ENCODE data around the gene LIN7A.

Gene LIN7A, protein sequence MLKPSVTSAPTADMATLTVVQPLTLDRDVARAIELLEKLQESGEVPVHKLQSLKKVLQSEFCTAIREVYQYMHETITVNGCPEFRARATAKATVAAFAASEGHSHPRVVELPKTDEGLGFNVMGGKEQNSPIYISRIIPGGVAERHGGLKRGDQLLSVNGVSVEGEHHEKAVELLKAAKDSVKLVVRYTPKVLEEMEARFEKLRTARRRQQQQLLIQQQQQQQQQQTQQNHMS

DNA sequence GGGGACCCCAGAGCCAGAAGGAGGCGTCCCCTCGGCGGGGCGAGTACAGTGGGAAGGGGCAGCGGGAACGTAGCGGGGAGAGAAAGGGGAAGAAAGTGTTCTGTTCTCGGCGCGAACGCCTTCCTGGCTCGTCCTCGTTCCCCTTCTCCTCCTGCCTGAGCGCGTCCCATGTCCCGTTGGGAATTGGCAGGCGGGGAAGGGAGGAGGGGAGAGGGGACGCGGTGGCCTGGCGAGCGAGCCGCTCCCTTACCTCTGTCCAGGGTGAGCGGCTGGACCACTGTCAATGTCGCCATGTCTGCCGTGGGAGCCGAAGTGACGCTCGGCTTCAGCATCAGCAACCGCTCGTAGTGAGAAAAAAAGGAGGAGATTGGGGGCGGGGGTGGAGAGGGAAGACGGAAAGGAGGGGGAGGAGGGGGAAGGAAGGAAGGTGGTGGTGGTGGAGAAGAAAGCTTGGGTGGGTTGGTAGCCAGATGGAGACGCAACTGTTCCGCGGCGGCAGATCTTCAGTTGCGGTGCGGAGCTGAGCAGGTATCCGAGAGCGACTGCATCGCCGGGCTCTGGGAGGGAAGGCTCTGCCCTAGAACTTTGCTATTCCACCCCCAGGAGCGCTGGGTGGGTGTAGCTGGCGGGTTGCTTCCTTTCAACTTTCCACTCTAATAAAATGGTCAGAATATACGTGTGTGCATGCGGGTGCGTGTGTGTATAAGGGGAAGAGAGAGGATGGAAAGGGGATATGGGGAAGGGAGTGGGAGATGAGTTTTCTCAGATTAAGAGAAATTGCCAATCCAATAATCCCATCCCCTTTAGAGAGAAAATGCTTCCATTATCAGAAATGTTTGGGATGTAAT, at the start of gene LIN7A:
LIN7A (minus strand) TSS at position 544 of the 848 bp plus-strand sequence; CDS start at position 332, 212 bp downstream.
- DNase-seq (ENCODE audit: low read depth): peak; percentile 16

DNA sequence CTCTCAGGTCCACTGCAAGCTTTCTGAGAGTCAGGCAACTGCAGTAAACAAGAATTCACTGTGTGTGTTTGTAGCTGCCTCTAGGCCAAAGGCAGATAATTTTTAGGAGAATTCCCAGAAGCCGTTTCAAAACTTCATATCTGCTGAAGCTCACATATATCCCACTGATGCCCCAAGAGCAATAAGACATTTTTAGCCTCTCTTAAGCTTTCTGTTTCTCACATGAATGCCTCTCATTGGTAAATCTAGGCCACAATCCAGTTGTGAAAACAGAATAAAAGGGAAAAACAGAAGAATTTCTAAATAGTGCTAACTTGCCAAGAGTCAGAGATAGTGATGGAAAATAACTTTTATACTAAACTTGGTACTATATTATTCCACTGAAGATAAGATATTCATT, 48.5 kb upstream of the LIN7A start:
- DNase-seq (ENCODE audit: low read depth): no peak

DNA sequence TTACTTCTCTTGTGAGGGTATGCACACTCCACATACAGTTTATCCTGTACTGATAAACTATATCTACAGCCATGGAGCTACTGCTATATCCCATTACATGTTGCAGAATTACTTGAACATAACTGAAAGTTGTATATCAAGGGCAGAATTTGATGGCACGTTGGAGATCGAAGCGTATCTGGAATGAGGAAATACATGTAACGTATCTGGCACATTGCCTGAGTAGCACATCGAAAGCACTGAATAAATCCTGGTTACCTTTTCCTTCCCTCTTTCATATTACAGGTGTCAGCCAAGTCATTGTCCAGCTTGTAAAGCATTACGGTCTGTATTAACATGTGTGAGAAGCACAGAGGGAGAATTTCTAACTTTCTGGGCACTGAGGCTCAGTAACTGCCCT, 42.1 kb upstream of the LIN7A start:
- no peak for DNase-seq (ENCODE audit: low read depth)

DNA sequence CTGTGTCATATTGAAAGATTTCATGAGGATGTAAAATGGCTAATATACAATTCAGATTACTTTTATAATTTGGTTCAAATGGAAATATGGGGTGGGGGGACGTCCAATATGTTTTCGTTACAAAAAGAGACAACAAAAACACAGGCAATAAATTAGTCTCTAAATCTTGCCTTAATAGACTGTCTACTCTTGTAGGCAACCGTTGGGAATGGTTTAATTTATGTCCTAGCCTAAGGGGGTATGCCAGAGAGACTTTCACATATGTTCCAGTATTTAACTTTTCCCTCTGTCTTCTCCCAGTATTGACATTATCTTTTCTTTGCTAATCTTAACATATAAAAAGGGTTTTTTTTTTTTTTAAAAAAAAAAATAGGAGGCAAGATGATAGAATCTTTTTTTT, 41.5 kb upstream of the LIN7A start:
- no peak for DNase-seq (ENCODE audit: low read depth)

DNA sequence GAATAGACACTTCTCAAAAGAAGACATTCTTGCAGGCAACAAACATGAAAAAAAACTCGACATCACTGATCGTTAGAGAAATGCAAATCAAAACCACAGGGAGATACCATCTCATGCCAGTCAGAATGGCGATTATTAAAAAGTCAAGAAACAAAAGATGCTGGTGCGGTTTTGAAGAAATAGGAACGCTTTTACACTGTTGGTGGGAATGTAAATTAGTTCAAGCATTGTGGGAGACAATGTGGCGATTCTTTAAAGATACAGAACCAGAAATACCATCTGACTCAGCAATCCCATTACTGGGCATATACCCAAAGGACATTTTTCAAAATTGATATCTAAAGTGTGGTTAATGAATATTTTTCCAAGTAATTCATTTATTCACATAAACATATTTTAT, 39.6 kb upstream of the LIN7A start:
- no peak for DNase-seq (ENCODE audit: low read depth)

DNA sequence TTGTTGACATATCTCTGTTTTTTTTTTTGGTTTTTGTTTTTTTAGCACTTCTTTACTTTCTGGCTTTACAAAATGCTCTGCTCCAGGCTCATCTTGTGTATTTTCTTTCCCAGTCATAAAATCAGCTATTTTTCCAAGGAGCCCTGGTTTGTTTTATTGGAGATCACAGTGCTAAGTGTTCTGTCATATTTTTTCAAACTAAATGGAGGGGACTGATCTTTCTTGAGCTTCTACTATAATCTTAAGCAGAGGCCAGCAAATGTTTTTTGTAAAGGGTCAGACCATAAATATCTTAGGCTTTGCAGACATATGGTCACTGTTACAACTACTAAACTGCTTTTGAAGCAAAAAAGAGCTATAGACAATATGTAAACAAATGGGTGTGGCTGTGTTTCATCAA, 30.6 kb upstream of the LIN7A start:
- no peak for DNase-seq (ENCODE audit: low read depth)

DNA sequence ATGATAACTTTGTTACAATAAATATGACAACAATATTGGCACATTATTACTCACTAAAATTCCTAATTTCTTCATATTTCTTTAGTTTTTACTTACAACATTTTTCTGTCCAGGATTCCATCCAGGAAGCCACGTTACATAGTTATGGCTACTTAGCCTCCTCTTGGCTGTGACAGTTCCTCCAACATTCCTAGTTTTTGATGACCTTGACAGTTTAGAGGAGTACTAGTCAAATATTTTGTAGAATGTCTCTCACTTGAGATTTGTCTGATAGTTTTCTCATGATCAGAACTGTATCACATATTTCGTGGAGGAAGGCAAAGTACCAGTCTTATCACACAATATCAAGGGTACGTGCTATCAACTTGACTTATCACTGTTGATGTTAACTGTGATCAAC, 29.8 kb upstream of the LIN7A start:
- no peak for DNase-seq (ENCODE audit: low read depth)

DNA sequence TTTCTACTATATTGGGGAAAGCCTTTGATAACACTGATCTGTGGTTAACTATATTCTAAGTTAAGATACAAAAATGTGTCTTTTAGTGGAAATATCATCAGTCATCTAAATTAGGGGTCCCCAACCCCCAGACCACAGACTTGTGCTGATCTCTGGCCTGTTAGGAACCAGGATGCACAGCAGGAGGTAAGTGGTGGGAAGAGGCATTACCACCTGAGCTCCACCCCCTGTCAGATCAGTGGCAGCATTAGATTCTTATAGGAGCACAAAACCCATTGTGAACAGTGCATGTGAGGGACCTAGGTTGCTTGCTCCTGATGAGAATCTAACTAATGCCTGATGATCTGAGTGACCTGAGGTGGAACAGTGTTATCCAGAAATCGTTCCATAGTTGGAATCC, 28.3 kb upstream of the LIN7A start:
- DNase-seq (ENCODE audit: low read depth): no peak

DNA sequence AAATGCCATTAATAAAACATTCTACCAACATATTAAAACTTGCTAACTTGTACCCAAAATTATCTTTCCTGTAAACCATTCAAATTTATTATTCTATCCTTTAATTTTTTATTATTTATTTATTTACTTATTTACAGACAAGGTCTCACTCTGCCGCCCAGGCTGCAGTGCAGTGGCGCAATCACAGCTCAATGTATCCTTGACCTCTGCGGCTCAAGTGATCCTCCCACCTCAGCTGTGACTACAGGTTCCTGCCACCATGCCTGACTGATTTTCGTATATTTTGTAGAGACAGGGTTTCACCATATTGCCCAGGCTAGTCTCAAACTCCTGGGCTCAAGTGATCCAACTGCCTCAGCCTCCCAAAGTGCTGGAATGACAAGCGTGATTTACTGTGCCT, 20.4 kb upstream of the LIN7A start:
- DNase-seq (ENCODE audit: low read depth): no peak

DNA sequence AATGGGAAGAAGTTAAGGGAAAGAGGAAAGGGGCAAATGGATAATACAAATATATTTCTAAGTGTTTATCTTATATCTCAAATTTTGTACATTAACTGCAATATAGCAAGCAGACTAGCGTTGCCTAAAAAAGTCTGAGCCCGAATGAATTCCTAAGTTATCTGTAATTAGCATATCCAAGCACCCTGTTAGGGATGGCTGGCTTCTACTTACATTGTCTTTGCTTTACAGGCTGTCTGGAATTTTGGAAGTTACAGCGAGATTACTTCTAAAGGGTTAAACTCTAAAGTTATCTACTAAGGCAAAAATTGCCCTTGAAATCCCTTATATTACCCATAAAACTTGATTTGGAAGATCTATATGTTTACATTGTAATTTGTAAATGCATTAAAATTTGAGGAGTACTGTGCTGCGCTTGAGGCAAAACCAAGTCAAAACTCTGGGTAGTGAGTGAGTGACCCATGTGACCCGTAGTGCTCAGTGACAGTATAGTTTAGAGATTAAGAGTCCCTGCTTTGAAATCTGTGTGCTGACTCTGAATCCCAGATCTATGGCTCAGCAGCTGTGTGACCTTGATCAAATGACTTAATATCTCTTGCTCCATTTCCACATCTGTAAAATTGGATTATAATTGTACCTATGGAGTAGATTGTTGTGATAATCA, 17.3 kb upstream of the LIN7A start:
- DNase-seq (ENCODE audit: low read depth): no peak

DNA sequence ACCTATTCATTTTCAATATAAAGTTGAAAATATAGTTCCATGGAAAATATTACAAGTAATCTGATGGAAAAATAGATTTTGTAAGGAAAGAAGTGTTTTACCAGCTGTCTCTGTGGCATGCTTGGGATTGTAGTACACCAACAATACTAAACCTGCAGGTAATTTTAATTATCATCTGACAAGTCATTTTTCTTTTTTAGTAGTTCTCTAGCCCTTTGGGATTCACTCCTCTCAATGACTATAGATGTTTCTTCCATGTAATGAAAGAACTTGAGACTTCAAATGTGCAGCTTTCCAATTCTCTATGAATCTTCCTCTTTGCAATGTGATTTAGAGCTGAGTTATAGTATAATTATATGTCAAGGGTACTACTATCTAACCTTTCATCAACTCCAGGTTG, 14.7 kb upstream of the LIN7A start:
- no peak for DNase-seq (ENCODE audit: low read depth)

DNA sequence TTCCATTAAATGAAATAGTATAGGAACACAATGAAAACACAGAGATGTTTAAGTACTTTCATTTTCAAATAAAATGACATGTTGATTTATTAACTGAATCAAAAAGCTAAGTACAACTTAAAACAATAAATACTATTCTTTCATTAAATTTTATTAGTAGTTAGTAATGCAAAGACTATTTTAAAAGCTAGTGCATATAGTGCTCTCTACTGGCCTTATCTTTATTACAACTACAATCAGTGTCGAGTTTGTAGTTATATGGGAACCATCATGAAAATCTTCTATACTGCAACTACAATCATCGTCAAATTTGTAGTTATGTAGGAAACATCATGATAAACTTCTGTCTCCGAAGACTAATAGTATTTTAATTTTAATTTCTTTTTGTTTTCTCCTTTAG, 8.9 kb upstream of the LIN7A start:
- DNase-seq (ENCODE audit: low read depth): peak; percentile 24

DNA sequence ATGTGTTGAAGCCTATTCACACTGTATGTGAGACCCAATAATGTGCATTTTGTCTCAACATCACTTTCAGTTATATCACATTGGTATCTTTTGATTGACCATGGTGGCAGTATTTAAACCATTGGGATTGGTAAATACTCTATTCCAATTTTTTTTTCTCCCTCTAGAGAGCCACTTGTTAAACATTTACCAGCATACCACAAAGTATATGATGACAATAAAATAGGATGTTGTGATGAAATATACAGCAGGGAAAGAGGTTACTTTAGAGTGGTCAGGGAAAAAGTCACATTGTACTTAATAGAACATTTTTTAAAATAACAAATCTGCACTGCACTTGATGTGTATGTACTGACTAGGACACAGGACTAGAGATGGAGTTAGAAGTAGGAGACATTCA, 5.6 kb upstream of the LIN7A start:
- no peak for DNase-seq (ENCODE audit: low read depth)

DNA sequence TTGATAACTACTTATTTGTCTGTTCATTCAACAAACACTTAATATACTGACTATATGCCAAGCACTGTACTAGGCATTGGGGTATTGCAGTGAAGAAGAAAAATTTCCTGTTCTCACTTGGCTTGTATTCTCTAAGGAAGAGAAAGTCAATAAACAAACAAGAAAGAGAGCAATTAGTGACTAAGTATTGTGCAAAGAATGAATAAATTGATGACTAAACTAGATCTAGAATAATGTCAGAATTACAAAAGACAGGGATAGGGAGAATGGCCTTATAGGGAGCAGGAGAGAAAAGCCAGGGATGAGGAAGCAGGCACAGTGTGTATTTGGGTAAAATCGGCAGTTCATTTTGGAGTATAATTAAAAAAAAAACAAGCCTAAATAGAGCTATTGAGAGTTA, 4.2 kb upstream of the LIN7A start:
- no peak for DNase-seq (ENCODE audit: low read depth)

DNA sequence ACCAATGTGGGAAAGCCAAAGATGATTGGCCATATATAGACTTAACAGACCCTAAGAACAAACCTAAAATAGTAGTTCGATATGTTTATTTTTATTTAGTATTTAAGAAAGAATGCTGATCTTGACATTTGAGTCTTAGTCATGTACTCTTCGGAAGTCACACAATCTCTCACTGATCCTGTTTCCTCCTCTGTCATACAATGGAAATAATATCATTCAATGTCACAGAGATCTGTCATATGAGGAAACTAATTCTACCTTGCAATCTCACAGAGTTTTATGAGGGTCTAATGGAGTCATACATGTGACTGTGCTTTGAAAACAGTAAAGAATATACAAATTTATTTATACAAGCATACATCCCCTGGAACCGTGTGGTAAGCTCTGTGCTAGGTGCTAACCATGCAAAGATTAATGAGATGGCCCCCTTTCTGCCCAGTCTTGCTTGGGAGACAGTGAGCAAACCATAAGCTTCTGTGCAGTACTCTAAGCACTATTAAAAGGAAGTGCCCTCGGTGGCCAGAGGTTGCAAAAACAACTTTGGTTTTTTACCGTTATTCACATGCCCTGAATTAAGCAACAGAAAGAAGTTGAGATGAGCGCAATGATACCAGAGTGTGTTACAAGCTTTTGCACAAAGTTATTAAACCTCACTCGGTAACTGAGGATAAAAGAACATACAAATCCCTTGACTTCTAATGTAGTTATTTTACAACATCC, 1.7 kb upstream of the LIN7A start:
- no peak for DNase-seq (ENCODE audit: low read depth)

DNA sequence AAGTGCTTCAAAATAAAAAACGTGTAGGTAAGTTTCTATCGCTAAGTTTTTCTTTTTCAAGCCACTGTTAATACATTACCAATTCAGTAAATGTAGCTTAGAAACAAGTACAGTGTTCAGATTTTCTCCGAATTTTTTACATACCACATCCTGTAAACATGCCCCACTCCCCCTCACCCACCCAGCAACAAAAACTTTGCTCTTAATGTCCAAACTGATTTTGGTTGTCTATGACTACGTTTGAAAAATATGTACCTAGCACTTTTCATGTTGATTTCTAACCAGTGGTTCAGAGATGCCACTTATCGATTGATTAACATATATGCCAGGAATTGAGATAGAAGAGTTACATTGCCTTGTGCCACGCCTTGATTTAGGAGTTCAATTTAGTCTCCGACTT, 663 bp upstream of the LIN7A start:
- DNase-seq (ENCODE audit: low read depth): no peak

DNA sequence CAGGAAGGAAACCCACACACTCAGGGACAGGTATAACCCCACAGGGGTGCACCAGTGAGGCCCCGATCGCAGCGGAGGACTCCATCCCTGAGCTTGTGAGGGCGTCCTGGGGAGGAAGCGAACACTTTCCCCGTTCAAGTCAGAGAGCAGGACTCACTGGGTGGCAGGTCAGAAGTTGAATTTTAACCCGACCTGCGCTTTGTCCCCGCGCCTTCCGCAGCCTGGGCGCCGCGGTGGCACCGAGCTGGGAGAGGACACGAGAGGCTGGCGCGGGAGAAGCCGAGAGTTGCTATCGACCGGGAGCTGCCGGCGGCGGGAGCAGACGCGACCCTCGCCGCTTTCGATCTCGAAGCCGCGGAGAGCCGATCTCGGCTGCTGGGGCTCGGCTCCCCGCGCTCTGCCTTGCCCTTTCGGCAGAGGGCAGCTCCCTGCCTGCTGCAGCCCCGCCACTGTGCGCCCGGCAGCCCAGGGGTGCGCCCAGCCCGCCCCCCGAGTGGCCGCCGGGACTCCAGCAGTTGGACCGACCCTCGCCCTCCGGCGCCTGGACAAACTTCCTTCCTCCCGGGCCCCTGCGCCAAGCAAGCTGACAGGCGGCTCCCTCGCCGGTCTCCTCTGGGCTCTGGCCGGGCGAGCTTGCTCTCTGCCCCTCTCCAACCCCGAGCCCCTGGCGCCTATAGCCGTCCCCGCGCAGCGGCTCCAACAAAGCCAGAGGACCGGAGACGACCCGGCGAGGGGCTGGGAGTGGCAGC, 918 bp downstream of the LIN7A start:
- peak; percentile 33 for DNase-seq (ENCODE audit: low read depth)

DNA sequence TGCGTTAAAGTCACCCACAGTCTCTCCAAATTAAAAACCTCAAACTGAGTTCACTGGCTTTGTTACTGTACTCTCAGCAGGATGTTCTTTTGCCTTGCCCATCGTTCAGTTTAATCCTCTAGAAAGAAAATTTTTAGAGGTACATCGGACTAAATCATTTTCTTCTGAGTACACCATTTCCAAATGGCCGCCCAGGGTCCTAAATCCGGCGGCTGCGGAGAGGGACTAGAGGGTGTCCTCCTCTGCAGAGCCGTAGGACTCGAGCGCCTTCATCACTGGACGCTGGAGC, 1.4 kb downstream of the LIN7A start:
- no peak for DNase-seq (ENCODE audit: low read depth)

DNA sequence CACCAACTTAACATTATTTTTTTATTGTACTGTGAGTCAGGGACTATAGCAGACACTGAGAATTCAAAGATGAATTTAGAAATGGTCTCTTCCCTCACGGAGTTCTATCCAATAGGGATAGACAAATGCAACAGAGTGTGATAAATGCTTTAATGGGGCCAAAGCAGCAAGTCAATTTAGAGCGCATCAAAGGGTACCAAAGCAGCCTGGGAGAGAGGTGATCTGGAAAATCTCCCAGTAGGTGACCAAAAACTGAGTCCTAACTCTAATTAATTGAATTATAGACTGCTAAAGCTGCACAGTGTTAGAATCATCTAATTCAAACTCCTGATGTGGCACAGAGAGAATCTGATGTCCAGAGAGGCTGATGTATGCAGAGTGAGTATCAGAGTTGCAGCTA, 2.6 kb downstream of the LIN7A start:
- no peak for DNase-seq (ENCODE audit: low read depth)

DNA sequence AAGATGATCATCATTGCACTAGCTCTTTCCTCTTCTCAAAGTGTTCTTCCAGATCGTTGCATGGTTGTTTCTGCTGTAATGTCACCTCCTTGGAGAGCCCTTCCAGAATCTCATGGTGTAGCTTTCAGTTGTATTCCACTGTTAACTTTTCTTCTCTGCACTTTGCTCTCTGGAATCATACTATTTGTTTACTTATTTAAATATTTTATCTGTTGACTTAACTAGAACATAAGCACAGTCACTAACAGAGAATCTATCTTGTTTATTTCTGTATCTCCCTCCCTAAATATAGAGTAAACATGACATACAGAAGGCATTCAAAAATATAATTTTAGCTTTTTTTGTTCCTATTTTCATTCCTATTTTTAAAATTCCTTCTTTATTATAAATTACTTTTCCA, 11.8 kb downstream of the LIN7A start:
- DNase-seq (ENCODE audit: low read depth): no peak

DNA sequence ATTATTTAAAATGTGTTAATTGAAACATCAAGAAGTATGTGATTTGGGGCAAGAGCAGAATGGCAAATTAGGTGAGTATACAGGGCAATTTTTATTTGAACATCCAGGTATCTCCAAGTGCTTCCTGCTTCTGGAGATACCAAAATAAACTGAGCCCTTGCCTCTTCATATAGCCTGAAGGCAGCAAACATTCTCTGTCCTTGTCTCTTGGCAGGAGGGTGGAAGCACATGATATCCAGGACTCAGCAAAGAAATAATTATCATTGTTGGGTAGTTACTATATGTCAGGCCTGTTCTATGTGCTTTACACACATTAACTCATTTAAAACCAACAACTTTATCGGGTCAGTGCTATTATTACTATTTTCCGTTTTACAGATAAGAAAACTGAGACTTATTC, 12.5 kb downstream of the LIN7A start:
- DNase-seq (ENCODE audit: low read depth): no peak

DNA sequence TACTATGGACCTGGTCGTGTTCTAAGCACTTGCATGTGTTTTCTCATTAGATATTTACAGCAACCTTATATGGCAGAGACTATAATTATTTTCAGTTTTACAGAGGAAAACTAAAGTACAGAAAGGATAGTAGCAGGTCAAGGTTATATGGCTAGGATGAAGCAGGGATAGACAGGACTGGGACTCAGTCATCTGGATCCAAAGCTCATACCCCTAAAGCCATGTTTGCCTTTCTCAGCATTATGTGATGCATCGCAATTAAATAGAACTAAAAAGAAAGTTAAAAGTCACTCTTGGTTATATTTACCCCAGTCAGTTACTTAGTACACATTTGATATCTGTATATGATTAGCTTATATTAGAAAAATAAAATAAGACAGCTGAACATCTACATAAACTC, 13.3 kb downstream of the LIN7A start:
- DNase-seq (ENCODE audit: low read depth): no peak
